Activated B cell treated with CpG ODN at 0.5 μM for 24 hours (primary cell): Measurements from ENCODE around the gene LTB4R2. TPM values are rescaled to one million over a fixed set of nuclear protein-coding genes. Genes with fewer than 3 reads are reported as not detected.

ENCODE experiments used
- ATAC-seq: fragments of 200-7000 bp; cut with Tn5 transposase; one replicate; pipeline ENCODE4 v1.10.0; 2021; ENCODE audit warnings: low read depth, mild to moderate bottlenecking, moderate library complexity
- CTCF ChIA-PET: fragments of 350-600 bp; sonication (Branson Sonifier 250); formaldehyde crosslinking; loops from one replicate; lab custom pipeline; 2021; ENCODE audit warnings: antibody characterized with exemption; lab: Charles Lee
- POLR2A ChIA-PET: fragments of 350-600 bp; sonication (Branson Sonifier 250); formaldehyde crosslinking; loops from one replicate; lab custom pipeline; 2021; ENCODE audit warnings: antibody characterized with exemption; lab: Charles Lee
- DNase-seq: peaks from one replicate; pipeline ENCODE4 v3.0.0; 2022
- H3K27ac Mint-ChIP-seq: one replicate; pipeline ENCODE4 v1.8.0; 2020; ENCODE audit warnings: mixed read lengths
- H3K27me3 Mint-ChIP-seq: one replicate; pipeline ENCODE4 v1.8.0; 2021; ENCODE audit warnings: mixed read lengths
- H3K36me3 Mint-ChIP-seq: one replicate; pipeline ENCODE4 v1.8.0; 2021; ENCODE audit warnings: low read depth, mixed read lengths
- H3K4me1 Mint-ChIP-seq: one replicate; pipeline ENCODE4 v1.8.0; 2021; ENCODE audit warnings: mixed read lengths
- H3K4me3 Mint-ChIP-seq: one replicate; pipeline ENCODE4 v1.8.0; 2020; ENCODE audit warnings: mild to moderate bottlenecking, mixed read lengths
- H3K9me3 Mint-ChIP-seq: one replicate; pipeline ENCODE4 v1.8.0; 2020; ENCODE audit warnings: mixed read lengths
- CTCF ChIP-seq: fragments of 200-600 bp; IDR thresholded peaks from one replicate; pipeline ENCODE4 v1.8.0; 2022; ENCODE audit warnings: antibody characterized with exemption, mild to moderate bottlenecking
- intact Hi-C: fragments of 100-400 bp; cut with micrococcal nuclease; formaldehyde crosslinking; loops from one replicate; pipeline ENCODE4 v1.15.1; 2024
- total RNA-seq: library from RNA; stranded (reverse); gene quantifications from 2 replicates; pipeline ENCODE4 v1.2.3, GENCODE V29; 2022

Gene LTB4R2
- total RNA-seq, 1 donor from 2014 or later, result 9.1 TPM

GRCh38 chr14:24311837-24312615 is 2.1 kb downstream of the LTB4R2 start:
- intact Hi-C loops, result loop anchor here (1.0 to 2.0 kb wide), 4 partner anchors 20 to 197 kb away; partner anchors contain the start of genes DCAF11, NRL and RNF31
- ChIA-PET POLR2A (interaction anchor here (0.7 to 4.4 kb wide), 8 partner anchors 8 to 218 kb away, joined by 3 to 26 read pairs (median 14); partner anchors contain the start of genes CHMP4A, DHRS1, KHNYN and MDP1), CTCF (interaction anchor here (1.1 to 7.2 kb wide), 5 partner anchors 14 to 70 kb away, joined by 3 to 67 read pairs (median 4); partner anchors contain the start of genes DHRS1, NOP9 and TINF2)
- Mint-ChIP-seq H3K36me3 (peaks cover 11% of the 10 kb centered on the region), H3K4me1 (peaks cover 59% of the 10 kb centered on the region), H3K27me3 (no peaks in the 10 kb centered on the region), H3K27ac (peak overlapping the region; percentile 77), H3K4me3 (peak overlapping the region; percentile 75), H3K9me3 (no peaks in the 10 kb centered on the region)
- DNase-seq (no peak), ATAC-seq (no peak)
- no peak for TF ChIP-seq CTCF

GRCh38 chr14:24312736-24313507 is 3.0 kb downstream of the LTB4R2 start:
- CTCF ChIA-PET, result interaction anchor here (1.1 to 4.7 kb wide), 3 partner anchors 19 to 33 kb away, joined by 3 to 35 read pairs (median 4); no protein-coding TSS in a partner anchor
- Mint-ChIP-seq H3K4me1 (peaks cover 53% of the 10 kb centered on the region), H3K27me3 (no peaks in the 10 kb centered on the region), H3K4me3 (no peak overlapping the region), H3K36me3 (peaks cover 3% of the 10 kb centered on the region), H3K9me3 (no peaks in the 10 kb centered on the region), H3K27ac (peak overlapping the region; percentile 77)
- no peak for TF ChIP-seq CTCF
- ATAC-seq (no peak), DNase-seq (no peak)
- intact Hi-C loops, result loop anchor here (1.0 kb wide), 1 partner anchor 166 kb away; the partner anchor contains the start of gene RNF31
- POLR2A ChIA-PET, result interaction anchor here (0.6 to 3.0 kb wide), 6 partner anchors 9 to 118 kb away, joined by 3 to 26 read pairs (median 4); partner anchors contain the start of genes DHRS1, NOP9 and TINF2

- intact Hi-C loops, result no loop called here
- no peaks in the 10 kb centered on the region for H3K9me3 Mint-ChIP-seq
- no peak overlapping the region for H3K4me3 Mint-ChIP-seq
- POLR2A ChIA-PET, result interaction anchor here (0.6 to 1.2 kb wide), 4 partner anchors 19 to 117 kb away, joined by 3 read pairs; partner anchors contain the start of gene TINF2
- ATAC-seq, result no peak
- no peaks in the 10 kb centered on the region for H3K27me3 Mint-ChIP-seq
- no peaks in the 10 kb centered on the region for H3K36me3 Mint-ChIP-seq
- H3K4me1 Mint-ChIP-seq, result peaks cover 48% of the 10 kb centered on the region
- CTCF ChIA-PET, result interaction anchor here (4.7 kb wide), 1 partner anchor 18 kb away, joined by 35 read pairs; no protein-coding TSS in a partner anchor
- DNase-seq, result no peak
- H3K27ac Mint-ChIP-seq, result peak overlapping the region; percentile 4
- no peak for TF ChIP-seq CTCF
Observed at GRCh38 chr14:24313913-24314312, 4.0 kb downstream of the LTB4R2 start.

GRCh38 chr14:24314377-24315193 is 4.6 kb downstream of the LTB4R2 start:
- H3K27me3 Mint-ChIP-seq, result peaks cover 5% of the 10 kb centered on the region
- H3K36me3 Mint-ChIP-seq, result no peaks in the 10 kb centered on the region
- ChIA-PET CTCF (interaction anchor here (4.7 kb wide), 1 partner anchor 18 kb away, joined by 35 read pairs; no protein-coding TSS in a partner anchor), POLR2A (interaction anchor here (0.6 to 1.0 kb wide), 2 partner anchors 18 to 46 kb away, joined by 3 read pairs; no protein-coding TSS in a partner anchor)
- intact Hi-C loops, result no loop called here
- H3K27ac Mint-ChIP-seq, result no peak overlapping the region
- no peaks in the 10 kb centered on the region for H3K9me3 Mint-ChIP-seq
- DNase-seq, result no peak
- TF ChIP-seq CTCF, result no peak
- no peak for ATAC-seq
- H3K4me1 Mint-ChIP-seq, result peaks cover 46% of the 10 kb centered on the region
- no peak overlapping the region for H3K4me3 Mint-ChIP-seq
